Activated T-helper 2 cell treated with anti-CD3 and anti-CD28 coated beads, Interferon-gamma antibody, Interleukin-2, Interleukin-4, amounts not matched to agents 10 μg/mL and 5 μg/mL and 100 μg/mL, durations not matched to agents 14 hours and 24 hours and 36 hours (primary cell): Measurements from ENCODE around the gene MRPL1. TPM values are rescaled to one million over a fixed set of nuclear protein-coding genes. Genes with fewer than 3 reads are reported as not detected.
"Not testable (repeated sequence)": the region's sequence is repeated elsewhere in the genome, so short reads cannot be mapped to it uniquely, and the experiment has no call there.

Experiments
- DNase-seq: peaks from one replicate; pipeline ENCODE4 v3.0.0; 2021; ENCODE audit warnings: low spot score
- H3K27ac Mint-ChIP-seq: one replicate; pipeline ENCODE4 v1.8.0; 2021; ENCODE audit warnings: mixed read lengths
- H3K27me3 Mint-ChIP-seq: one replicate; pipeline ENCODE4 v1.8.0; 2021; ENCODE audit warnings: low read depth, mixed read lengths
- H3K36me3 Mint-ChIP-seq: one replicate; pipeline ENCODE4 v1.8.0; 2021; ENCODE audit warnings: low read depth, mixed read lengths
- H3K4me1 Mint-ChIP-seq: one replicate; pipeline ENCODE4 v1.8.0; 2021; ENCODE audit warnings: low read depth, mixed read lengths
- H3K4me3 Mint-ChIP-seq: one replicate; pipeline ENCODE4 v1.8.0; 2021; ENCODE audit warnings: low read depth, mild to moderate bottlenecking, moderate library complexity, mixed read lengths
- H3K9me3 Mint-ChIP-seq: one replicate; pipeline ENCODE4 v1.8.0; 2021; ENCODE audit warnings: mixed read lengths
- intact Hi-C: fragments of 100-400 bp; cut with micrococcal nuclease; formaldehyde crosslinking; loops from one replicate; pipeline ENCODE4 v1.15.1; 2023
- total RNA-seq: library from RNA; stranded (reverse); gene quantifications from 2 replicates; pipeline ENCODE4 v1.2.3, GENCODE V29; 2022

Gene MRPL1
- total RNA-seq, 1 donor from 2014 or later: 50.6 TPM

DNA sequence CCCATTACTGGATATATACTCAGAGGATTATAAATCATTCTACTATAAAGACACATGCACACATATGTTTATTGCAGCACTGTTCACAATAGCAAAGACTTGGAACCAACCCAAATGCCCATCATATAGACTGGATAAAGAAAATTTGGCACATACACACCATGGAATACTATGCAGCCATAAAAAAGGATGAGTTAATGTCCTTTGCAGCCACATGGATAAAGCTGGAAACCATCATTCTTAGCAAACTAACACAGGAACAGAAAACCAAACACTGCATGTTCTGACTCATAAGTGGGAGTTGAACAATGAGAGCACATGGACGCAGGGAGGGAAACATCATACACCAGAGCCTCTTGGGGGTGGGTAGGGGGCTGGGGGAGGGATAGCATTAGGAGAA lies 111.0 kb downstream of the MRPL1 start:
- H3K4me3 Mint-ChIP-seq, H3K4me1 Mint-ChIP-seq, DNase-seq, H3K9me3 Mint-ChIP-seq, H3K36me3 Mint-ChIP-seq, intact Hi-C loops, H3K27ac Mint-ChIP-seq: not testable (repeated sequence)
- peaks cover 18% of the 10 kb centered on the region for H3K27me3 Mint-ChIP-seq

DNA sequence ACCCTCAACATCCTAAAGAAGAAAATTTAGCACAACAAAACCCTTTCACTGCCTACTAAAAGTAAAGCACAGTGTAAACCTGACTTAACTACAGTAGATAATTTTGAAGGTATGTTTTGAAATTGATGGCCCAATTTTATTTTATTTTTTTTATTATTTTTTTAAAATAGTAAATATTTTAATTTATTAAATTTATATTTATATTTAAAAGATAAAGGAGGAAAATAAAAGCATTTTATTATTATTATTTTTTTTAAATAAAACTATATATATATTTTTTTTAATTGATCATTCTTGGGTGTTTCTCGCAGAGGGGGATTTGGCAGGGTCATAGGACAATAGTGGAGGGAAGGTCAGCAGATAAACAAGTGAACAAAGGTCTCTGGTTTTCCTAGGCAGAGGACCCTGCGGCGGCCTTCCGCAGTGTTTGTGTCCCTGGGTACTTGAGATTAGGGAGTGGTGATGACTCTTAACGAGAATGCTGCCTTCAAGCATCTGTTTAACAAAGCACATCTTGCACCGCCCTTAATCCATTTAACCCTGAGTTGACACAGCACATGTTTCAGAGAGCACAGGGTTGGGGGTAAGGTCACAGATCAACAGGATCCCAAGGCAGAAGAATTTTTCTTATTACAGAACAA lies 120.4 kb downstream of the MRPL1 start:
- H3K9me3 Mint-ChIP-seq, H3K4me1 Mint-ChIP-seq, H3K36me3 Mint-ChIP-seq, H3K27ac Mint-ChIP-seq, DNase-seq, H3K4me3 Mint-ChIP-seq, intact Hi-C loops: not testable (repeated sequence)
- H3K27me3 Mint-ChIP-seq: peaks cover 23% of the 10 kb centered on the region

DNA sequence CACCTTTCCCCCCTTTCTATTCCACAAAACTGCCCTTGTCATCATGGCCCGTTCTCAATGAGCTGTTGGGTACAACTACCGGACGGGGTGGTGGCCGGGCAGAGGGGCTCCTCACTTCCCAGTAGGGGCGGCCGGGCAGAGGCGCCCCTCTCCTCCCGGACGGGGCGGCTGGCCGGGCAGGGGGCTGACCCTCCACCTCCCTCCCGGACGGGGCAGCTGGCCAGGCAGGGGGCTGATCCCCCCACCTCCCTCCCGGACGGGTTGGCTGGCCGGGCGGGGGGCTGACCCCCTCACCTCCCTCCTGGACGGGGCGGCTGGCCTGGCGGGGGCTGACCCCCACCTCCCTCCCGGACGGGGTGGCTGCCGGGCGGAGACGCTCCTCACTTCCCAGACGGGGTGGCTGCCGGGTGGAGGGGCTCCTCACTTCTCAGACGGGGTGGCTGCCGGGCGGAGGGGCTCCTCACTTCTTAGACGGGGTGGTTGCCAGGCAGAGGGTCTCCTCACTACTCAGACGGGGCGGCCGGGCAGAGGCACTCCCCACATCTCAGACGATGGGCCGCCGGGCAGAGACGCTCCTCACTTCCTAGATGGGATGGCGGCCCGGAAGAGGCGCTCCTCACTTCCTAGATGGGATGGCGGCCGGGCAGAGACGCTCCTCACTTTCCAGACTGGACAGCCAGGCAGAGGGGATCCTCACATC lies 121.1 kb downstream of the MRPL1 start:
- H3K27ac Mint-ChIP-seq, H3K4me1 Mint-ChIP-seq, intact Hi-C loops, DNase-seq, H3K9me3 Mint-ChIP-seq, H3K36me3 Mint-ChIP-seq, H3K4me3 Mint-ChIP-seq: not testable (repeated sequence)
- peaks cover 20% of the 10 kb centered on the region for H3K27me3 Mint-ChIP-seq

DNA sequence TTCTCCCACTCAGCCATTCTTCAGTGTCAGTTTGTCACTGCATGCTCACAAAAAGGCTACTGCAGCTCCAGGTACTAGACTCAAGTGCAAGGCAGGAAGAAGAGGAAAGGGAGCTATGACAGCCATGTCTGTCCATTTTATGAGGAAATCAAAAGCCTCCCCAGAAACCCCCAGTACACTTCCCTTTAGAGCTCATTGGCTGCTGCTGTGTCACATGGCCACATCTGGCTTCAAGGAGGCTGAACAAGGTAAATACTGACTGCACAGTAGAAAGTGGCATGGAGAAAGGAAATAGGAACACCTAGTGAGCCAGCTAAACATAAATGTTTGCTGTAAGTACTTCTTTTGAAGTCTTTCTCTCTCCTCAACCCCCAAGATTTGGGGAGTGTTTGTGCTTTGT lies 127.3 kb downstream of the MRPL1 start:
- DNase-seq: no peak
- H3K4me3 Mint-ChIP-seq: no peak overlapping the region
- intact Hi-C loops: no loop called here
- no peaks in the 10 kb centered on the region for H3K36me3 Mint-ChIP-seq
- no peaks in the 10 kb centered on the region for H3K9me3 Mint-ChIP-seq
- peaks cover 27% of the 10 kb centered on the region for H3K27me3 Mint-ChIP-seq
- no peak overlapping the region for H3K27ac Mint-ChIP-seq
- no peaks in the 10 kb centered on the region for H3K4me1 Mint-ChIP-seq

DNA sequence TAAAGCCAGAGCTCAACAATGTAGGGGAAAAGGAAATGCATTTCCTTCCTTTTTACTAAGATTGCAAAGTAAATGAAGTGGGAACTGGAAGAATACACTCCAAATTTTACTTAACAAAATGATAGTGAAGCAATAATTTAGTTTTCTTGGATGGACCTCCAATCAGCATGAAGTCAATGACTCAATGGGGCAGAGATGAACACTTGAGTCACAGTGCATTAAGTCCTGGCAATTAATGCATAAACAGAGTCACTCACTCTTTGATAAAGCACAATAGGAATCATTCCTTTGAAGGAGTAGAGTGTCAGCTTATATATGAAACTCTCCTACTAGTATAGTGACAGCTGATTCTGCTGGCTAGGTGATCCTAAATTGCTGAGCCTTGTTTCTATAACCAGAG lies 127.8 kb downstream of the MRPL1 start:
- no peak for DNase-seq
- Mint-ChIP-seq H3K4me3 (no peak overlapping the region), H3K27ac (no peak overlapping the region), H3K27me3 (peaks cover 27% of the 10 kb centered on the region), H3K36me3 (no peaks in the 10 kb centered on the region), H3K4me1 (no peaks in the 10 kb centered on the region), H3K9me3 (no peaks in the 10 kb centered on the region)
- intact Hi-C loops: no loop called here

DNA sequence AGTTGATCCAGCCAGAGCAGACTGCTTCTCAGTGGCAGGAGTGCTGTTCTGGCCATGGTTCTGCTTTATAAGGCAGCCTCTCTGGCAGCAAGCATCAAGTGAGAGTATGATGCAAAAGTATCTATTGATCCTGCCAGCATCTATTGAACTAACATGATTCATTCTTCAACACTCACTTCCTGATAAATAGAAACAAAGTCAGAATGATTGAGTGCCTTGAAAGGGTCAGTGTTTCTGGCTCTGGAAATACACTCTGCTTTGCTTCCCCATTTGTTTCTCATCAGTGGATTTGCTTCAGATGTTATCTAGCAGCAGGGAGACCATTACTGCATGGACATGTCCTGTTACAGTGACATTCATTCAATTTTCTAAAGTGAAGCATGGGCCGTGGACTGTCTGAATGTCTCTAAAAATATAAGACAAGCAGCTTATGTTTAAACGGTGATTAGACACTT lies 128.3 kb downstream of the MRPL1 start:
- intact Hi-C loops: no loop called here
- peaks cover 27% of the 10 kb centered on the region for H3K27me3 Mint-ChIP-seq
- DNase-seq: no peak
- H3K9me3 Mint-ChIP-seq: no peaks in the 10 kb centered on the region
- no peaks in the 10 kb centered on the region for H3K4me1 Mint-ChIP-seq
- H3K36me3 Mint-ChIP-seq: no peaks in the 10 kb centered on the region
- no peak overlapping the region for H3K4me3 Mint-ChIP-seq
- H3K27ac Mint-ChIP-seq: no peak overlapping the region

DNA sequence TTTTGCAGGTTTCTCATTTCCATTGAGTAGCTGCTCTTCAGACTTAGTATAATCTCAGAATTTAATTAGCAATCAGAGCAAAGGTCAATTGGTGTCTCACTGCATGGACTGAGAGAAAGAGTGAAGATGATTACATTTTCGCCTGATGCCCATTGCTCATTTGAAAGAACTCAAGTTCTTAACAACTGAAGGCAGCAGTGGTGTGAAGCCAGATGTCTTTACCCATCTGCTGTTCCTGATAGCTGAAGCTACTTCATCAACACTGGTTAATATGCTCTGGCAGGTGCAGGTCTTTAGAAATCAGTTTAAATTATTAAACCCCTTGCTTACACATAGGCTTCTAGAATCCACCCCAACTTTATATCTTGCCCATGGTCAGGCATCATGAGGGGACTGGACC lies 130.0 kb downstream of the MRPL1 start:
- Mint-ChIP-seq H3K27ac (no peak overlapping the region), H3K9me3 (no peaks in the 10 kb centered on the region), H3K27me3 (peaks cover 27% of the 10 kb centered on the region), H3K36me3 (no peaks in the 10 kb centered on the region), H3K4me3 (no peak overlapping the region), H3K4me1 (no peaks in the 10 kb centered on the region)
- DNase-seq: no peak
- intact Hi-C loops: no loop called here

DNA sequence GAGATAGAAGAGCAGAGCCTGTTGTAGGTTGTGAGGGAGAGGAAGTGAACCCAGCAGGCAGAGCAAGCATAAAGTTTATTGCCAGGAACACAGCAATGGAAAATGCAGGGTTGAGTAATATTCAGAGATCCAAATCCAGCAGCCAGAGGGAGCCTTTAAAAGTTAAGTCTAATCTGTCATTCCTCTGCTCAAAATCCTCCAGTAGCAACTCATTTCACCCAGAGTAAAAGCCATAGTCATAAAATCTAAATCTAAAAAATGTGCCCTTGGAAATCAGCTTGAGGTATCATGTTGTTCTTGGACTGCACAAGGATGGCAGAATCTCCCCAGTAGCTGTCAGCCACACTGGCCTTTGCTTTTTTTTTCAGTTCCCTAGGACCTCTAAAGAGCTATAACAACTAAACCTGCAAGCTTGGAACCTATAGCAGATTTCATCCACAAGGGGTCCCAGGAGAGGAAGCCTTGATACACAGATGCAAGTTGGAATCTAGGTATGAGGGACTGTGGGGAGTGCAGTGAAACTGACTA lies 131.6 kb downstream of the MRPL1 start:
- Mint-ChIP-seq H3K27ac (no peak overlapping the region), H3K9me3 (no peaks in the 10 kb centered on the region), H3K36me3 (no peaks in the 10 kb centered on the region), H3K27me3 (peaks cover 26% of the 10 kb centered on the region), H3K4me3 (no peak overlapping the region), H3K4me1 (no peaks in the 10 kb centered on the region)
- intact Hi-C loops: no loop called here
- DNase-seq: no peak

DNA sequence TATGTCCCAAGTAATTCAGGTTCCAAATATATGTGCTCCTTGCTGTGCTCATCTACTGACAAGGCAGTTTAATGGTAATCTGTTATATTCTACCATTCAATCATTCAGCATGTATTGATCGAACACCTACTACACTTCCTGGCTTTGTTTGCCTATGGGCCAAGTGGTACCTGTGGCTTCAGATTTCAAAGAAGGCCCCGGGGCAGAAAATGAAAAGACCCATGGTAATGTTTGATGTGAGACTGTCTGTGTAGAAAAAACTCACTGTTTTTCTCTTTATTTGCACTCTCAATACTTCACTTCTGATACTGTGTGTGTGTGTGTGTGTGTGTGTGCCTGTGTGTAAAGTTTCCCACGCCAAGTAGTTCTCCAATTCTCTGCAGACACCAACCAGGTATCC lies 133.4 kb downstream of the MRPL1 start:
- Mint-ChIP-seq H3K36me3 (no peaks in the 10 kb centered on the region), H3K4me1 (no peaks in the 10 kb centered on the region), H3K4me3 (no peak overlapping the region), H3K27me3 (peaks cover 20% of the 10 kb centered on the region), H3K9me3 (no peaks in the 10 kb centered on the region), H3K27ac (no peak overlapping the region)
- intact Hi-C loops: no loop called here
- DNase-seq: no peak

DNA sequence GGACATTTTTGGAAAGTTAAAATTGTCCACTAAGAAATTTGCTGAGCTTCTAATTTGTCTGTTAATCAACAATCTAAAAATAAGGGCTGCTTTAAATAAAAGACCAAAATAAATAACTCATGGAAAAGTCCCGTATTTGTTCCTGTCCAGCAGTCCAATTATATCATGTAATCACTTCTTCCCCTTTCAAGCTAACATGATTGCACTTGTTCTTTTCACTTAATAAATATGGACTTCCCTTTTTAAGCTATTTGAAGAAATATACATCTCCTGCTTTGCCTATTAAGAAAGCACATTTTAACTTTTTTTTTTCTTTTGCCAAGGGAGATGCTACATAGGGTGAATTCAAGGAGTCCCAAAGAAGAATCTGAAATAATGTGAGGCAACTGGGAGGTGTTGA lies 138.9 kb downstream of the MRPL1 start:
- Mint-ChIP-seq H3K27ac (no peak overlapping the region), H3K4me1 (no peaks in the 10 kb centered on the region), H3K4me3 (no peak overlapping the region), H3K9me3 (no peaks in the 10 kb centered on the region), H3K36me3 (no peaks in the 10 kb centered on the region), H3K27me3 (peaks cover 9% of the 10 kb centered on the region)
- DNase-seq: no peak
- intact Hi-C loops: no loop called here

DNA sequence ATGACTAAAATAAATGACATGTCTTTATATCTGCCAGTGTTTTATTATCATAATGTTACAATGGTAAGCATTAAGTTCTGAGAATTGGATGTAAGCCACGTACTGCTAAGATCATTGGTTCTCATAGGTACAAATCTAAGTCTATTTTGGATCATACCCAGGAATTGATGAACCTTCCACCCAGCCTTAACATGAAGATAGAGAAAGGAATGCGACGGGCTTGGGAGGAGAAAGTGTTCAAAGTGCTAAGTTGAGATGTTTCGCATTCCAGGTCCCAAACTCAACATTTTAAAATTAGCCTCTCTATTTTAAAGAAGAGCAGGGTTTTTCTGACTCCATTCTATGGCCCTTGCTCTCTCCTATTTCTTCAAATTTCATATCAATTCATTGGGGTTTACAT lies 139.6 kb downstream of the MRPL1 start:
- H3K4me3 Mint-ChIP-seq: no peak overlapping the region
- no peaks in the 10 kb centered on the region for H3K36me3 Mint-ChIP-seq
- peaks cover 9% of the 10 kb centered on the region for H3K27me3 Mint-ChIP-seq
- no peaks in the 10 kb centered on the region for H3K9me3 Mint-ChIP-seq
- no peak overlapping the region for H3K27ac Mint-ChIP-seq
- DNase-seq: no peak
- intact Hi-C loops: no loop called here
- no peaks in the 10 kb centered on the region for H3K4me1 Mint-ChIP-seq
